Keratinocyte (primary cell): ENCODE results near the gene CACNG4.

ENCODE experiments used
- EZH2 ChIP-seq: IDR thresholded peaks from one replicate; pipeline ENCODE4 v1.6.1; 2012; ENCODE audit warnings: inconsistent platforms, mild to moderate bottlenecking, low read length, moderate library complexity
- TF ChIP-seq, protein P1 (sequence below), 3 experiments: IDR thresholded peaks in 1 of 3; conservative IDR thresholded peaks in 1 of 3; optimal IDR thresholded peaks in 1 of 3; 2 replicates in 2 of 3; 3 replicates in 1 of 3; pipeline versions ENCODE3 to v1.5.1; 2011; ENCODE audit warnings: low read length in 3 of 3, mild to moderate bottlenecking in 3 of 3, moderate library complexity in 2 of 3, control low read depth in 1 of 3, inconsistent platforms in 1 of 3; ENCODE audit not compliant: insufficient read depth in 2 of 3; ENCODE audit errors: extremely low read depth in 1 of 3

DNA sequence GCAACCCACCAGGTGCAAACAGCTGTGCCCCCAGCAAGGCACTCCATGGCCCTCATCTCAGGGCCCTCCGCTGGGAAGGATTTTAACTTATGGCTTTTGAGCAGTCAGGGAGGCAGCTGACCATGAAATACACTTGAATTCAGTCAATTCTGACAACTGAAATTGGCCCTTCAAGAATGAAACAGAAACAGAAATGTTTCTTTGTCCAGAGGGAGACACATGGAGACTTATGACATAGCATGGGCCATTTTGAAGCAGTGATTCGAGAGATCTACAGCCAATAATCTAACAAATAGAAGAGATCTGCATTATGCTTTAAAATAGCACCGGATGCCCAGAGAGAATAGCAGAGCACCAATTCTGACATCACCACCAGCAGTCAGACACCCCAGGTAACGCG lies 87.3 kb downstream of the CACNG4 start:
- TF ChIP-seq, protein P1, sequence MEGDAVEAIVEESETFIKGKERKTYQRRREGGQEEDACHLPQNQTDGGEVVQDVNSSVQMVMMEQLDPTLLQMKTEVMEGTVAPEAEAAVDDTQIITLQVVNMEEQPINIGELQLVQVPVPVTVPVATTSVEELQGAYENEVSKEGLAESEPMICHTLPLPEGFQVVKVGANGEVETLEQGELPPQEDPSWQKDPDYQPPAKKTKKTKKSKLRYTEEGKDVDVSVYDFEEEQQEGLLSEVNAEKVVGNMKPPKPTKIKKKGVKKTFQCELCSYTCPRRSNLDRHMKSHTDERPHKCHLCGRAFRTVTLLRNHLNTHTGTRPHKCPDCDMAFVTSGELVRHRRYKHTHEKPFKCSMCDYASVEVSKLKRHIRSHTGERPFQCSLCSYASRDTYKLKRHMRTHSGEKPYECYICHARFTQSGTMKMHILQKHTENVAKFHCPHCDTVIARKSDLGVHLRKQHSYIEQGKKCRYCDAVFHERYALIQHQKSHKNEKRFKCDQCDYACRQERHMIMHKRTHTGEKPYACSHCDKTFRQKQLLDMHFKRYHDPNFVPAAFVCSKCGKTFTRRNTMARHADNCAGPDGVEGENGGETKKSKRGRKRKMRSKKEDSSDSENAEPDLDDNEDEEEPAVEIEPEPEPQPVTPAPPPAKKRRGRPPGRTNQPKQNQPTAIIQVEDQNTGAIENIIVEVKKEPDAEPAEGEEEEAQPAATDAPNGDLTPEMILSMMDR (optimal IDR thresholded peaks at IDR 0.05 in 1 of 3, IDR thresholded peaks at IDR 0.05 in 1 of 3, conservative IDR thresholded peaks at IDR 0.05 in 1 of 3; ENCODE audit: extremely low read depth in 1 of 3, insufficient read depth in 2 of 3, low read length in 3 of 3), result no peak
- TF ChIP-seq EZH2, result no peak
